Neural progenitor cell (in vitro differentiated cells): ENCODE measurements around the gene EMILIN3. TPM values are rescaled to one million over a fixed set of nuclear protein-coding genes. Genes with fewer than 3 reads are reported as not detected.

Experiments used
- DNase-seq: peaks from one replicate; pipeline ENCODE4 v3.0.0-alpha.2; 2016; ENCODE audit warnings: low spot score
- H2AFZ ChIP-seq: fragments of 200-600 bp; sonication (generic); replicated peaks from 2 replicates; pipeline ENCODE4 v1.6.1; 2016; ENCODE audit warnings: antibody characterized with exemption
- H3F3A ChIP-seq: fragments of 200-600 bp; sonication (generic); 2 replicates; pipeline ENCODE4 v1.6.1; 2016; ENCODE audit warnings: antibody characterized with exemption, low read depth
- H3K27ac ChIP-seq: fragments of 200-600 bp; sonication (generic); 2 replicates; pipeline ENCODE4 v1.5.1; 2016; ENCODE audit warnings: mild to moderate bottlenecking
- H3K27me3 ChIP-seq: fragments of 200-600 bp; sonication (generic); 2 replicates; pipeline ENCODE4 v1.6.1; 2016; ENCODE audit warnings: mild to moderate bottlenecking, moderate library complexity
- H3K36me3 ChIP-seq: fragments of 200-600 bp; sonication (generic); 2 replicates; pipeline ENCODE4 v1.5.1; 2016
- H3K4me1 ChIP-seq: fragments of 200-600 bp; sonication (generic); 2 replicates; pipeline ENCODE4 v1.6.1; 2016; ENCODE audit warnings: mixed run types
- H3K4me2 ChIP-seq: fragments of 200-600 bp; sonication (generic); 2 replicates; pipeline ENCODE4 v1.6.1; 2016
- H3K4me3 ChIP-seq: fragments of 200-600 bp; sonication (generic); 2 replicates; pipeline ENCODE4 v1.5.1; 2016
- H3K79me2 ChIP-seq: fragments of 200-600 bp; sonication (generic); 2 replicates; pipeline ENCODE4 v1.6.1; 2016; ENCODE audit warnings: low read depth
- H3K9ac ChIP-seq: fragments of 200-600 bp; sonication (generic); 2 replicates; pipeline ENCODE4 v1.6.1; 2016
- H3K9me3 ChIP-seq: fragments of 200-600 bp; sonication (generic); 2 replicates; pipeline ENCODE4 v1.5.1; 2016; ENCODE audit warnings: low read depth
- H4K20me1 ChIP-seq: fragments of 200-600 bp; sonication (generic); 2 replicates; pipeline ENCODE4 v1.6.1; 2016; ENCODE audit warnings: low read depth
- H3K27ac Mint-ChIP-seq: 3 replicates; pipeline ENCODE4 v1.8.0; 2021; ENCODE audit warnings: mixed read lengths
- H3K27me3 Mint-ChIP-seq: 2 replicates; pipeline ENCODE4 v1.8.0; 2022; ENCODE audit warnings: low read depth, mild to moderate bottlenecking, inconsistent platforms, moderate library complexity, mixed read lengths; ENCODE audit not compliant: insufficient read depth
- H3K36me3 Mint-ChIP-seq: 3 replicates; pipeline ENCODE4 v1.8.0; 2021; ENCODE audit warnings: mixed read lengths
- H3K4me1 Mint-ChIP-seq: 3 replicates; pipeline ENCODE4 v1.8.0; 2021; ENCODE audit warnings: mixed read lengths
- H3K4me3 Mint-ChIP-seq: 3 replicates; pipeline ENCODE4 v1.8.0; 2021; ENCODE audit warnings: mild to moderate bottlenecking, moderate library complexity, mixed read lengths
- H3K9me3 Mint-ChIP-seq: 3 replicates; pipeline ENCODE4 v1.8.0; 2020; ENCODE audit warnings: mixed read lengths
- CTCF ChIP-seq: fragments of 200-600 bp; sonication (generic); IDR thresholded peaks from 2 replicates; pipeline ENCODE4 v1.5.1; 2017; ENCODE audit warnings: antibody characterized with exemption, mild to moderate bottlenecking
- EZH2 ChIP-seq: fragments of 200-600 bp; sonication (generic); IDR thresholded peaks from 2 replicates; pipeline ENCODE4 v1.6.1; 2017; ENCODE audit warnings: antibody characterized with exemption, mild to moderate bottlenecking, moderate library complexity
- EZH2phosphoT487 ChIP-seq: fragments of 200-600 bp; sonication (generic); IDR thresholded peaks from 2 replicates; pipeline ENCODE4 v1.6.1; 2017; ENCODE audit warnings: antibody characterized with exemption
- total RNA-seq: library from RNA; depleted of rRNA; stranded (reverse); fragments of >200 nt; gene quantifications from 2 replicates; pipeline ENCODE4 v1.2.3, GENCODE V29; 2015; ENCODE audit warnings: low replicate concordance

Gene EMILIN3
- total RNA-seq, 1 donor from 2014 or later: 3.5 TPM

GRCh38 chr20:41376349-41376748 is 9.7 kb upstream of the EMILIN3 start:
- Histone ChIP-seq H3K36me3 (no peaks in the 10 kb centered on the region), H4K20me1 (no peaks in the 10 kb centered on the region), H3K79me2 (no peaks in the 10 kb centered on the region), H3K27ac (no peak overlapping the region), H3K4me2 (no peak overlapping the region), H3K4me1 (peaks cover 10% of the 10 kb centered on the region), H3K4me3 (no peak overlapping the region), H3K9me3 (no peaks in the 10 kb centered on the region), H3K27me3 (no peaks in the 10 kb centered on the region), H3K9ac (no peak overlapping the region), H3F3A (no peaks in the 10 kb centered on the region), H2AFZ (no peak overlapping the region)
- Mint-ChIP-seq H3K27me3 (peaks cover 24% of the 10 kb centered on the region), H3K27ac (no peak overlapping the region), H3K4me3 (no peak overlapping the region), H3K36me3 (no peaks in the 10 kb centered on the region), H3K9me3 (peaks cover 8% of the 10 kb centered on the region), H3K4me1 (peaks cover 24% of the 10 kb centered on the region)
- no peak for DNase-seq
- no peak for TF ChIP-seq EZH2phosphoT487
- no peak for TF ChIP-seq CTCF

- peaks cover 24% of the 10 kb centered on the region for H3K27me3 Mint-ChIP-seq
- no peaks in the 10 kb centered on the region for H3K9me3 ChIP-seq
Observed at GRCh38 chr20:41375846-41376245, 9.2 kb upstream of the EMILIN3 start.

GRCh38 chr20:41373931-41374920 is 7.6 kb upstream of the EMILIN3 start:
- peaks cover 21% of the 10 kb centered on the region for H3K4me1 Mint-ChIP-seq
- H3K9ac ChIP-seq: no peak overlapping the region
- H3K9me3 Mint-ChIP-seq: peaks cover 13% of the 10 kb centered on the region
- no peaks in the 10 kb centered on the region for H3K36me3 Mint-ChIP-seq
- peaks cover 8% of the 10 kb centered on the region for H3K27me3 ChIP-seq
- no peaks in the 10 kb centered on the region for H3K79me2 ChIP-seq
- H4K20me1 ChIP-seq: no peaks in the 10 kb centered on the region
- H3K4me2 ChIP-seq: no peak overlapping the region
- no peak for DNase-seq
- TF ChIP-seq EZH2 (no peak), EZH2phosphoT487 (no peak), CTCF (no peak)
- H3F3A ChIP-seq: no peaks in the 10 kb centered on the region
- H3K27ac Mint-ChIP-seq: peak overlapping the region; percentile 44
- no peak overlapping the region for H3K4me3 ChIP-seq
- no peaks in the 10 kb centered on the region for H3K36me3 ChIP-seq
- H3K4me3 Mint-ChIP-seq: peak overlapping the region; percentile 49
- H2AFZ ChIP-seq: no peak overlapping the region
- peaks cover 26% of the 10 kb centered on the region for H3K27me3 Mint-ChIP-seq
- no peak overlapping the region for H3K27ac ChIP-seq
- peaks cover 6% of the 10 kb centered on the region for H3K4me1 ChIP-seq
- no peaks in the 10 kb centered on the region for H3K9me3 ChIP-seq

More at GRCh38 chr20:41375846-41376245, 9.2 kb upstream of the EMILIN3 start:
- Histone ChIP-seq H3K4me2 (no peak overlapping the region), H3K79me2 (no peaks in the 10 kb centered on the region), H3K4me1 (peaks cover 7% of the 10 kb centered on the region), H3K27ac (no peak overlapping the region), H3K9ac (no peak overlapping the region), H3K27me3 (no peaks in the 10 kb centered on the region), H4K20me1 (no peaks in the 10 kb centered on the region), H3K36me3 (no peaks in the 10 kb centered on the region), H3F3A (no peaks in the 10 kb centered on the region), H2AFZ (no peak overlapping the region), H3K4me3 (no peak overlapping the region)
- Mint-ChIP-seq H3K9me3 (peaks cover 13% of the 10 kb centered on the region), H3K4me1 (peaks cover 21% of the 10 kb centered on the region), H3K4me3 (no peak overlapping the region), H3K36me3 (no peaks in the 10 kb centered on the region), H3K27ac (no peak overlapping the region)
- no peak for DNase-seq
- no peak for TF ChIP-seq EZH2phosphoT487
- no peak for TF ChIP-seq CTCF
- no peak for TF ChIP-seq EZH2
